IPS DF 6.9 (cell line): ENCODE data around the gene CAPN5.
"Not testable (repeated sequence)": the region's sequence is repeated elsewhere in the genome, so short reads cannot be mapped to it uniquely, and the experiment has no call there.

Experiments used
- DNase-seq: peaks from one replicate; pipeline ENCODE4 v3.0.0-alpha.2; 2013; ENCODE audit warnings: low read depth, low spot score
- H3K27ac ChIP-seq: one replicate; pipeline ENCODE4 v1.5.1; 2013; ENCODE audit warnings: low read length, control low read depth
- H3K27me3 ChIP-seq: 2 replicates; pipeline ENCODE4 v1.6.1; 2013; ENCODE audit warnings: mild to moderate bottlenecking, low read length; ENCODE audit not compliant: control insufficient read depth, insufficient read depth
- H3K36me3 ChIP-seq: 2 replicates; pipeline ENCODE4 v1.6.1; 2013; ENCODE audit warnings: low read length; ENCODE audit not compliant: control insufficient read depth, insufficient read depth
- H3K4me1 ChIP-seq: 2 replicates; pipeline ENCODE4 v1.6.1; 2013; ENCODE audit warnings: low read length; ENCODE audit not compliant: control insufficient read depth, insufficient read depth
- H3K4me3 ChIP-seq: 2 replicates; pipeline ENCODE4 v1.5.1; 2013; ENCODE audit warnings: mild to moderate bottlenecking, low read length
- H3K9me3 ChIP-seq: 2 replicates; pipeline ENCODE4 v1.6.1; 2013; ENCODE audit warnings: low read length, inconsistent platforms; ENCODE audit not compliant: control insufficient read depth, insufficient read depth
- WGBS: extraction: QIAGEN DNeasy Blood & Tissue Kit; methylation state at CpG from one replicate; pipeline ENCODE4 v1.1.7; 2013; ENCODE audit warnings: mixed read lengths, missing lambda C conversion rate; ENCODE audit not compliant: insufficient read length, insufficient coverage; 5-methylcytosine and 5-hydroxymethylcytosine counted together

Gene CAPN5

GRCh38 chr11:77053217-77054015 is 13.4 kb upstream of the CAPN5 start:
- Histone ChIP-seq H3K27me3 (no peaks in the 10 kb centered on the region), H3K4me3 (no peak overlapping the region), H3K36me3 (no peaks in the 10 kb centered on the region), H3K9me3 (no peaks in the 10 kb centered on the region), H3K27ac (no peak overlapping the region), H3K4me1 (peaks cover 1% of the 10 kb centered on the region; the same call in 1 of the 2 replicates)
- no peak for DNase-seq
- no CpG with 5 or more reads among the region's 14 CpGs for WGBS

DNA sequence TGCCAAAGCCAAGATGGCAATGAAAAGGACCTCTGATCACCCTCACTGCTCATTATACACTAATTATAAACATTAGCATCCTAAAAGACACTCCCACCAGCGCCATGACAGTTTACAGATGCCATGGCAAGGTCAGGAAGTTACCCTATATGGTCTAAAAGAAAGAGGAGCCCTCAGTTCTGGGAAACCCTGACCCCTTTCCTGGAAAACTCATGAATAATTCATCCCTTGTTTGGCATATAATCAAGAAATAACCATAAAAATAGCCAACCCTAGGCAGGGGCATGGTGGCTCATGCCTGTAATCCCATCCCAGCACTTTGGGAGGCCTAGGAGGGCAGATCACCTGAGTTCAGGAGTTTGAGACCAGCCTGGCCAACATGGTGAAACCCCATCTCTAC is 12.7 kb upstream of the CAPN5 start:
- Histone ChIP-seq H3K4me1 (peaks cover 1% of the 10 kb centered on the region; the same call in 1 of the 2 replicates), H3K9me3 (no peaks in the 10 kb centered on the region), H3K36me3 (no peaks in the 10 kb centered on the region), H3K27ac (no peak overlapping the region), H3K27me3 (no peaks in the 10 kb centered on the region), H3K4me3 (no peak overlapping the region)
- no peak for DNase-seq
- WGBS, result no CpG with 5 or more reads among the region's 1 CpG

- WGBS, result no CpG with 5 or more reads among the region's 2 CpGs
- Histone ChIP-seq H3K9me3 (no peaks in the 10 kb centered on the region), H3K4me1 (peaks cover 1% of the 10 kb centered on the region; the same call in 1 of the 2 replicates), H3K4me3 (no peak overlapping the region), H3K27me3 (no peaks in the 10 kb centered on the region), H3K27ac (no peak overlapping the region), H3K36me3 (no peaks in the 10 kb centered on the region)
- DNase-seq, result no peak
Measured at GRCh38 chr11:77055101-77055561, 11.6 kb upstream of the CAPN5 start.

DNA sequence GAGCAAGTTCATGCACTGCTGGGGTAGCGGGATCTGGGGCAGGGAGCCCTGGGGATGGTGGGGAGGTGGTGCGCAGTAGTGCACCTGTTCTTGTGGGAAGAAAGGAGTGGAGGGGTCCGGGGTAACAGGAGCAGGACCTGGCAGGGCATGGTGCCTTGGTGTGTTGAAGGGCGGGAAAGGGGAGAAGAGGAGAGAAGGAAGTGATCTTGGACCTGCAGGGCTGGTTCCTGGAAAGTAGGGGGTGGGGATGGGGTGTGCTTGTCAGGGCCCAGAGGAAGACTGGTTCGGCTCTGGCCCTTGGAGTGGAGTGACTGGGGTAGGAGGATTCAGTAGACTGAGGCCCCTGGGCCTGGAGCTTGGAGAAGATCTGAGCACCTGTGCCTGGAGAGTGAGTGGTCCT is 10.9 kb upstream of the CAPN5 start:
- H3K4me1 ChIP-seq, result peaks cover 1% of the 10 kb centered on the region; the same call in 1 of the 2 replicates
- WGBS, result no CpG with 5 or more reads among the region's 5 CpGs
- H3K27me3 ChIP-seq, result no peaks in the 10 kb centered on the region
- no peaks in the 10 kb centered on the region for H3K9me3 ChIP-seq
- no peaks in the 10 kb centered on the region for H3K36me3 ChIP-seq
- H3K4me3 ChIP-seq, result no peak overlapping the region
- H3K27ac ChIP-seq, result no peak overlapping the region
- no peak for DNase-seq

DNA sequence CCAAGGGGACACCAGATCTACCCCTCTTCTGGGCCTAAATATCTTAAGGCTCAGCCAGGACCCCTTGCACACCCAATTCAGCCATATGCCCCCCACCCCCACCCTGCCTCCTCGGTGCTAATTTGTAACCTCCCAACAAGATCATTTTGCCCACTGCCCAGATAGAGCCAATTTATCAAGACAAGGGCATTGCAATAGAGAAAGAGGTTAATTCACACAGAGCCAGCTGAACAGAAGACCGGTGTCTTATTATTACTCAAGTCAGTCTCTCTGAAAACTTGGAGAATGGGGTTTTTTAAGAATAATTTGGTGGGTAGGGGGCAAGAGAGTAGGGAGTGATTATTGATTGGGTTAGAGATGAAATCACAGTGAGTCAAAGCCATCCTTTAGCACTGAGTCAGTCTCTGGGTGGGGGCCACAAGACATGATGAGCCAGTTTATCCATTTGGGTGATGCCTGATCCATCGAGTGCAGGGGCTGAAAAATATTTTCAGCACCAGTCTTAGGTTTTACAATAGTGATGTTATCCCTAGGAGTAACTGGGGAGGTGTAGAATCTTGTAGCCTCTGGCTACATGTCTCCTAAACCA is 9.9 kb upstream of the CAPN5 start:
- H3K36me3 ChIP-seq, result no peaks in the 10 kb centered on the region
- no peaks in the 10 kb centered on the region for H3K9me3 ChIP-seq
- no peak for DNase-seq
- H3K4me1 ChIP-seq, result peaks cover 1% of the 10 kb centered on the region; the same call in 1 of the 2 replicates
- H3K27ac ChIP-seq, result no peak overlapping the region
- no peak overlapping the region for H3K4me3 ChIP-seq
- H3K27me3 ChIP-seq, result no peaks in the 10 kb centered on the region
- WGBS, result no CpG with 5 or more reads among the region's 3 CpGs

DNA sequence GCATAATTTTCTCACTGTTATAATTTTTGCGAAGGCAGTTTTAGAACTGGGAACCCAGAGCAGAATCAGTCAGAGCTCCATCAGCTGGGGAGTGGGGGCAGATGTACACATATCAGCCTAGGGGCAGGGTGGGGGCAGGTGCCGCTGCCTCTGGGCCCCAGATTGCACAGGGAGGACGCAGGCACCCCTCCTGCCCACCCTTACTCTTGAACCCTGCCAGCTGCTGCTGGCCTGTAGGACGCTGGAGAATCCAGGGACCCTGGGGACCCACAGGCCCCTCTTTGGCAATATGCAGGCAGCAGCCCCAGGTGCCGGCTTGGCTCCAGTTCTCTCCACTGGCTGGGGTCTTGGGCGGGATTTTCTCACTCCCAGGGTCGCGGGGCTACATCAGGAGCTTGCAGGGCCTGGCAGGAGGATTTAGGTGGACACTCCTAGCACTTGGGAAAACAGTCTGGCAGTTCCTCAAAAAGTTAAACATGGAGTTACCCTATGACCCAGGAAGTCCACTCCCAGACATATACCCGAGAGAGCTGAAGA is 8.8 kb upstream of the CAPN5 start:
- WGBS, result no CpG with 5 or more reads among the region's 9 CpGs

DNA sequence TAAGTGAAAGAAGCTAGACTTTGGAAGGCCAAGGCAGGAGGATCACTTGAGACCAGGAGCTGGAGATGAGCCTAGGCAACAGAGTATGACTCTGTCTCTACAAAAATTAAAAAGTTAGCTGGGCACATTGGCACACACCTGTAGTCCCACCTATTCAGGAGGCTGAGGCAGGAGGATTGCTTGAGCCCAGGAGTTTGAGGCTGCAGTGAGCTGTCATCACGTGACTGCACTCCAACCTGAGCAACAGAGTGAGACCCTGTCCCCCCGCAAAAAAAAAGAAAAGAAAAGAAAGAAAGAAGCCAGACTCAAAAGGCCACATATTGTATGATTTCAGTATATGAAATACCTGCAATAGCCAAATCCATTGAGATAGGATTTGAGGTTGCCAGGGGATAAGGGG is 7.9 kb upstream of the CAPN5 start:
- Histone ChIP-seq H3K4me3 (no peak overlapping the region), H3K4me1 (no peaks in the 10 kb centered on the region), H3K27me3 (no peaks in the 10 kb centered on the region), H3K36me3 (no peaks in the 10 kb centered on the region), H3K9me3 (no peaks in the 10 kb centered on the region), H3K27ac (no peak overlapping the region)
- no peak for DNase-seq
- WGBS, result no CpG with 5 or more reads among the region's 2 CpGs

More for the DNA sequence above, 8.8 kb upstream of the CAPN5 start:
- no peaks in the 10 kb centered on the region for H3K4me1 ChIP-seq
- DNase-seq, result no peak
- H3K9me3 ChIP-seq, result no peaks in the 10 kb centered on the region
- H3K36me3 ChIP-seq, result no peaks in the 10 kb centered on the region
- H3K27ac ChIP-seq, result no peak overlapping the region
- H3K4me3 ChIP-seq, result no peak overlapping the region
- H3K27me3 ChIP-seq, result no peaks in the 10 kb centered on the region

DNA sequence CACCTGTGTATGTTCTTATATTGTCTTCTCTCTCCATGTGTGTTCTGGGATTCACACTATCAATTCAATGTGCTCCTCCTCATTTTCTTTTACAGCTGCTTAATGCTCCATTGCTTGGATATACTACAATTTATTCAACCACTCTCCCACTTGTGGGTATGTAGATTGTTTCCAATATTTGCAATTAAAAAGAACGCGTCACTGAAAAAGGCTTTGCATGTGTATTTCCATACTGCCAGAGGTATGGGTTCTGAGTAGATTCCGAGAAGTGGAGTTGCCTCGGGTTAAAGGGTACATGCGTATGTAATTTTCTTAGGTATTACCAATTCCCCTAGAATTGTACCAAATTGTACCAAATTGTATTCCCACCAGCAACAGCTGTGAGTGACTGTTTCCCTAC is 7.0 kb upstream of the CAPN5 start:
- no CpG with 5 or more reads among the region's 5 CpGs for WGBS
- H3K9me3 ChIP-seq, result no peaks in the 10 kb centered on the region
- H3K4me3 ChIP-seq, result no peak overlapping the region
- H3K27me3 ChIP-seq, result no peaks in the 10 kb centered on the region
- no peaks in the 10 kb centered on the region for H3K36me3 ChIP-seq
- no peak for DNase-seq
- no peak overlapping the region for H3K27ac ChIP-seq
- H3K4me1 ChIP-seq, result no peaks in the 10 kb centered on the region

- Histone ChIP-seq H3K9me3 (no peaks in the 10 kb centered on the region), H3K27me3 (no peaks in the 10 kb centered on the region), H3K36me3 (no peaks in the 10 kb centered on the region), H3K27ac (no peak overlapping the region), H3K4me3 (no peak overlapping the region), H3K4me1 (no peaks in the 10 kb centered on the region)
- DNase-seq, result no peak
- no CpG with 5 or more reads among the region's 4 CpGs for WGBS
Measured at GRCh38 chr11:77060234-77060633, 6.5 kb upstream of the CAPN5 start.

DNA sequence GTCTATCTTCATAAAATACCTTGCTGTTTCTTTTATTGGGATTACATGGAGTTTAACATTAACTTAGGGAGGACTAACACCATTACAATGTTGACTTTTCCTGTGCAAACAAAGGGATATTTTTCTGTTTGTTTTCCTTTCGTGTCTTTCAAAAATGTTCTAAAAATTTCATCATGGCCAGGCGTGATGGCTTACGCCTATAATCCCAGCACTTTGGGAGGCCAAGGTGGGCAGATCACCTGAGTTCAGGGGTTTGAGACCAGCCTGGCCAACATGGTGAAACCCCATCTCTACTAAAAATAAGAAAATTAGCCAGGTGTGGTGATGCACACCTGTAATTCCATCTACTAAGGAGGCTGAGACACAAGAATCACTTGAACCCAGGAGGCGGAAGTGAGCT is 5.5 kb upstream of the CAPN5 start:
- H3K27ac ChIP-seq, H3K27me3 ChIP-seq, H3K36me3 ChIP-seq, H3K4me3 ChIP-seq, H3K4me1 ChIP-seq, H3K9me3 ChIP-seq, DNase-seq: not testable (repeated sequence)
- WGBS, result no CpG with 5 or more reads among the region's 4 CpGs
